ENCODE results near the gene TBR1. TPM values are rescaled to one million over a fixed set of nuclear protein-coding genes. Genes with fewer than 3 reads are reported as not detected.
A peak's percentile ranks its signal among the peaks of the same experiment; 100 is the strongest.

Gene TBR1
- polyA plus RNA-seq (2012; ENCODE audit: missing spikeins), result not detected

GRCh38 chr2:161415987-161416707, at the start of gene TBR1:
Gene TBR1, plus strand, starts transcription at chr2:161416297. Its CDS starts 114 bp downstream, at chr2:161416411.
- FAIRE-seq (no peak), DNase-seq (ENCODE audit: insufficient read length) (no peak)
- TF ChIP-seq TAF1 (IDR thresholded peaks at IDR 0.05; ENCODE audit: borderline replicate concordance, low read depth, low read length) (no peak), POLR2AphosphoS5 (IDR thresholded peaks at IDR 0.05; ENCODE audit: low read depth, low read length) (no peak), POLR2A (IDR thresholded peaks at IDR 0.05; ENCODE audit: low read depth, low read length) (no peak)

DNA sequence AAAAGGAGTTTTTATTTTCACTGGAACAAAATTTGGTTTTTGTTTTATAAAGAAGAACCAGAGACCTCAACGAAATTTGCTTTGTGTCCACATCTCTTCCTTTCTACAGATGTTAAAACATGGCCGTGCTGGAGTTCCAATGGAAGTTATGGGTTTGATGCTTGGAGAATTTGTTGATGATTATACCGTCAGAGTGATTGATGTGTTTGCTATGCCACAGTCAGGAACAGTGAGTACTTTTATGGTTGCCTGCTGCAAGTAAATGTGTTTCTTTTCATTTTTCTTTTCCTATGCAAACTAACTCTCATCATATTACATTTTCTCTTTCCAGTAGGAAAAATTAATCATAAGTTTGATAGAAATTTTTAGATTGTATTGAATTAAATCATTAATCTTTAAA, 48.4 kb upstream of the TBR1 start:
- FAIRE-seq, result peak; percentile 9
- DNase-seq (ENCODE audit: insufficient read length), result no peak

DNA sequence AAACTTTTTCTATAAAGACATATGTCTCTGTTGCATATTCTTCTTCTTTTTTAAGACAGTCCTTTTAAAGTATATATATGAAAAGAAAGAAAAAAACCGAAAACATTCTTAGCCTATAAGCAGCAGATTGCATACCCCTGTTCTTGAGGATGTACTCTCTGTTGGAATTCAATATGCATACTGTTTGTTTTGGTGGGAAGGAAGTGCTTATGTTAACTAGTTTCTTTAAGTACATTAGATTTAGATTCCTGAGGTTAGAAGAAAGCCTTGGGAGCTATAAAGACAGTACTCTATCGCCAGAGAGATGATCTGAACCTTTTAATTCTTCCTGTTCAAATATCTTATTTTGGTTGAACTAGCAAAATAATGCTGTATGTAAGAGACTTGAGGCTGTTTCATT, 46.8 kb upstream of the TBR1 start:
- DNase-seq (ENCODE audit: insufficient read length), result no peak
- TF ChIP-seq POLR2AphosphoS5 (IDR thresholded peaks at IDR 0.05; ENCODE audit: low read depth, low read length), result no peak
- no peak for TF ChIP-seq TAF1 (IDR thresholded peaks at IDR 0.05; ENCODE audit: borderline replicate concordance, low read depth, low read length)
- TF ChIP-seq POLR2A (IDR thresholded peaks at IDR 0.05; ENCODE audit: low read depth, low read length), result no peak
- FAIRE-seq, result no peak

More for the DNA sequence above, 48.4 kb upstream of the TBR1 start:
- no peak for TF ChIP-seq POLR2AphosphoS5 (IDR thresholded peaks at IDR 0.05; ENCODE audit: low read depth, low read length)
- no peak for TF ChIP-seq TAF1 (IDR thresholded peaks at IDR 0.05; ENCODE audit: borderline replicate concordance, low read depth, low read length)
- TF ChIP-seq POLR2A (IDR thresholded peaks at IDR 0.05; ENCODE audit: low read depth, low read length), result no peak

DNA sequence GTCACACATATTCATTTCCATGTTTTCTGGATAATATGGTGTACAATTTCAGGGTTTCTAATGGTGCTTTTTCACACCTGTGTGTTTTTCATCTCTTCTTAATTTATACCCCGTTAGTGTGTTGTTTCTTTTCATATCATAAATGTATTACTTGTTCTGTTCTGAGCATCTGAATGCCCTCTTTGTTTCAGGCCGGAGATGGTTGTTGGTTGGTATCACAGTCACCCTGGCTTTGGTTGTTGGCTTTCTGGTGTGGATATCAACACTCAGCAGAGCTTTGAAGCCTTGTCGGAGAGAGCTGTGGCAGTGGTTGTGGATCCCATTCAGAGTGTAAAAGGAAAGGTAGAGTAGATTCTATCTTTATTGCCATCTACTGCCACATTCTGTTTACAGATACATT, 45.1 kb upstream of the TBR1 start:
- DNase-seq (ENCODE audit: insufficient read length) (no peak), FAIRE-seq (peak; percentile 30)
- TF ChIP-seq POLR2AphosphoS5 (IDR thresholded peaks at IDR 0.05; ENCODE audit: low read depth, low read length), result no peak
- TF ChIP-seq POLR2A (IDR thresholded peaks at IDR 0.05; ENCODE audit: low read depth, low read length), result no peak
- TF ChIP-seq TAF1 (IDR thresholded peaks at IDR 0.05; ENCODE audit: borderline replicate concordance, low read depth, low read length), result no peak

- FAIRE-seq, result no peak
- DNase-seq (ENCODE audit: insufficient read length), result no peak
- TF ChIP-seq POLR2A (IDR thresholded peaks at IDR 0.05; ENCODE audit: low read depth, low read length), result no peak
- TF ChIP-seq POLR2AphosphoS5 (IDR thresholded peaks at IDR 0.05; ENCODE audit: low read depth, low read length), result no peak
- no peak for TF ChIP-seq TAF1 (IDR thresholded peaks at IDR 0.05; ENCODE audit: borderline replicate concordance, low read depth, low read length)
Observed at GRCh38 chr2:161371869-161372268, 44.2 kb upstream of the TBR1 start.

DNA sequence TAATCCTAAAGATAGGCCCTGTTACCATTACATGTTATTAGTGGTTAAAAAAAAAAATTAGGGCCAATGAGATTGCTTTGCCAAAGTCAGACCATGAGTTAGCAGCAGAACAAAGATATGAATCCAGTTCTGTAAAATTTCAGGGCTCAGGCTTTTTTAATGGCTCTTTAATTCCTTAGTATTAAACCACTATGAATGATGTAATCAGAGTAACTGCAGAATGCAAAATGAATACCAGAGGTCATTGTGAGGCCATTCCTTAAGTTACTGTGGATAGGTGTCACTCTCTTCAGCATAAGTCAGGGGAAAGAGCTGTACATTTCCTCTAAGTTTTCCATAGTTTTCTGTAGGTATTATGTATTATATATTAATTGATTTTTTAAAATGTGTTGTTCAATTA, 42.2 kb upstream of the TBR1 start:
- DNase-seq (ENCODE audit: insufficient read length) (no peak), FAIRE-seq (no peak)
- TF ChIP-seq TAF1 (IDR thresholded peaks at IDR 0.05; ENCODE audit: borderline replicate concordance, low read depth, low read length), result no peak
- no peak for TF ChIP-seq POLR2A (IDR thresholded peaks at IDR 0.05; ENCODE audit: low read depth, low read length)
- no peak for TF ChIP-seq POLR2AphosphoS5 (IDR thresholded peaks at IDR 0.05; ENCODE audit: low read depth, low read length)

- TF ChIP-seq TAF1 (IDR thresholded peaks at IDR 0.05; ENCODE audit: borderline replicate concordance, low read depth, low read length) (no peak), POLR2A (IDR thresholded peaks at IDR 0.05; ENCODE audit: low read depth, low read length) (no peak)
- no peak for DNase-seq (ENCODE audit: insufficient read length)
- FAIRE-seq, result no peak
Observed at GRCh38 chr2:161374446-161374845, 41.7 kb upstream of the TBR1 start.

DNA sequence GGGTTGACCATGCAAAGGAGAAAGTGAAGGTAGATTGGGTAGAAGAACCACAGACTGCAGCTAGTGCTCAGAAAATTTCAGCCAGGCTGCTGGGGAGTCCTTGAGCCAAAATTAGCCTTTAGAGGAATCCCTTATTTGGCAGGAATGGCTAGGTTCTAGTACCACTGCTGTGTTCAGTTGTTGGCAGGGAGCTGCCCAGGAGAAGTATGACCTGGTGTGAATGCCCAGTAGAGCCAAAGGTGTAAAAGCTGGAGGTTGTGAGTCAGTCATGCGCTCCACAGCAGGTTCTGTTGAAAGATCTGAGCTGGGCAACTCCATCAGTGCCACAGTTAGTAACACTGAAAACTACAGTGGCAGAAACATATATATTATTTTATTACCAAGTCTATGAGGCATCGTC, 36.4 kb upstream of the TBR1 start:
- no peak for DNase-seq (ENCODE audit: insufficient read length)
- TF ChIP-seq POLR2A (IDR thresholded peaks at IDR 0.05; ENCODE audit: low read depth, low read length) (no peak), POLR2AphosphoS5 (IDR thresholded peaks at IDR 0.05; ENCODE audit: low read depth, low read length) (no peak), TAF1 (IDR thresholded peaks at IDR 0.05; ENCODE audit: borderline replicate concordance, low read depth, low read length) (no peak)
- FAIRE-seq, result no peak

DNA sequence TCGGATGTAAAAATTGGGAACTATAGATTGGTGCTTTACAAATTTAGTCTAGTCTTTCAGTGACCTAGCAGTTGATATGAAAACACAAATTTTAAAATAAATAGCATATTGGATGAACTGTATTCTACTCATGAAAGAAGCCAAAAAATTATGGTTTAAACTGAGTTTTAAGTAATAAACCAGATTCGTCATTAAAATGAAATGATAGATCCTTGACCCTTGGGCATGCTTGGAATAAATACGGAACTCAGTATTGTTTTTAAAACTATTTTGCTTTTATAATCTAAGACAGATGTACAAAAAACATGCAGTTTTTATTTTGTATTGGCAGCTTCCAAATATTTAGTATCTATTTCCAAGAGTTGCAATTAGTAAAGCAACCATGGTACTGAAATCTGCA, 34.6 kb upstream of the TBR1 start:
- DNase-seq (ENCODE audit: insufficient read length), result no peak
- no peak for FAIRE-seq
- no peak for TF ChIP-seq POLR2AphosphoS5 (IDR thresholded peaks at IDR 0.05; ENCODE audit: low read depth, low read length)
- TF ChIP-seq POLR2A (IDR thresholded peaks at IDR 0.05; ENCODE audit: low read depth, low read length), result no peak
- no peak for TF ChIP-seq TAF1 (IDR thresholded peaks at IDR 0.05; ENCODE audit: borderline replicate concordance, low read depth, low read length)

DNA sequence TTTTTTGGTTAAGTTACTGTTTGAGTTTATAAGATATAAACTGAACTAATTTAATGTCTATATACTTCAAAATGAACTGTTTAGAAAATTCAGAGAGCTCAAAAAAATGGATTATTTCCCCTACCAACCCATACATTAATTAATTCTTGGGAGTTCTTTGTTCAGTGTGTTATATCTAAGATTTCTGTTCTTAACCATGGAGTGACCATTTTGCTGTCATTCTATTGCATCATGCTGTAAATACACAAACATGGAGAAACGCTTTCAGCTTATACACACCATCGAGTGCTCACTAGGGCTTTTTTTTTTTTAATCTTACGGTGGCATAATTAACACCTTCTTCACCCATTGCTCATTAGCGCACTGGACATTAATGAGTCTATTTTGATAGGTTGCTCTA, 33.4 kb upstream of the TBR1 start:
- FAIRE-seq, result no peak
- TF ChIP-seq TAF1 (IDR thresholded peaks at IDR 0.05; ENCODE audit: borderline replicate concordance, low read depth, low read length) (no peak), POLR2A (IDR thresholded peaks at IDR 0.05; ENCODE audit: low read depth, low read length) (no peak), POLR2AphosphoS5 (IDR thresholded peaks at IDR 0.05; ENCODE audit: low read depth, low read length) (no peak)
- no peak for DNase-seq (ENCODE audit: insufficient read length)

- FAIRE-seq, result peak; percentile 87
- no peak for DNase-seq (ENCODE audit: insufficient read length)
- no peak for TF ChIP-seq POLR2A (IDR thresholded peaks at IDR 0.05; ENCODE audit: low read depth, low read length)
- no peak for TF ChIP-seq TAF1 (IDR thresholded peaks at IDR 0.05; ENCODE audit: borderline replicate concordance, low read depth, low read length)
- no peak for TF ChIP-seq POLR2AphosphoS5 (IDR thresholded peaks at IDR 0.05; ENCODE audit: low read depth, low read length)
Observed at GRCh38 chr2:161384864-161385263, 31.2 kb upstream of the TBR1 start.

- TF ChIP-seq POLR2AphosphoS5 (IDR thresholded peaks at IDR 0.05; ENCODE audit: low read depth, low read length) (no peak), TAF1 (IDR thresholded peaks at IDR 0.05; ENCODE audit: borderline replicate concordance, low read depth, low read length) (no peak), POLR2A (IDR thresholded peaks at IDR 0.05; ENCODE audit: low read depth, low read length) (no peak)
- peak; percentile 62 for FAIRE-seq
- DNase-seq (ENCODE audit: insufficient read length), result no peak
Observed at GRCh38 chr2:161386228-161386824, 29.8 kb upstream of the TBR1 start.

Measured in GM12892 (cell line).